Esophagus squamous epithelium (tissue), 4 donors: ENCODE measurements around the gene ZNF185.

Experiments
- CTCF ChIP-seq, 6 experiments: fragments of 450-650 bp in 4 of 6; fragments of 200-600 bp in 2 of 6; sonication (generic) in 2 of 6; IDR thresholded peaks; one replicate each; pipeline ENCODE4 v1.5.1; 2016 to 2019; ENCODE audit warnings: antibody characterized with exemption in 6 of 6, mild to moderate bottlenecking in 4 of 6, moderate library complexity in 4 of 6
- POLR2A ChIP-seq, 4 donors: fragments of 450-650 bp; IDR thresholded peaks; one replicate each; pipeline ENCODE4 v1.6.1; 2017; ENCODE audit warnings: antibody characterized with exemption in 4 of 4, mild to moderate bottlenecking in 4 of 4, moderate library complexity in 3 of 4

GRCh38 chrX:152886716-152887115 is 11.2 kb upstream of the ZNF185 start:
- TF ChIP-seq POLR2A (IDR thresholded peaks at IDR 0.05) = no peak
- TF ChIP-seq CTCF (IDR thresholded peaks at IDR 0.05) = no peak
